Measurements from ENCODE around the gene CCDC146. TPM values are rescaled to one million over a fixed set of nuclear protein-coding genes. Genes with fewer than 3 reads are reported as not detected.
A peak's percentile ranks its signal among the peaks of the same experiment; 100 is the strongest.

CCDC146 gene
- total and polyA plus RNA-seq, 4 donors: 1.3 to 3.9 (median 3.1) TPM

DNA sequence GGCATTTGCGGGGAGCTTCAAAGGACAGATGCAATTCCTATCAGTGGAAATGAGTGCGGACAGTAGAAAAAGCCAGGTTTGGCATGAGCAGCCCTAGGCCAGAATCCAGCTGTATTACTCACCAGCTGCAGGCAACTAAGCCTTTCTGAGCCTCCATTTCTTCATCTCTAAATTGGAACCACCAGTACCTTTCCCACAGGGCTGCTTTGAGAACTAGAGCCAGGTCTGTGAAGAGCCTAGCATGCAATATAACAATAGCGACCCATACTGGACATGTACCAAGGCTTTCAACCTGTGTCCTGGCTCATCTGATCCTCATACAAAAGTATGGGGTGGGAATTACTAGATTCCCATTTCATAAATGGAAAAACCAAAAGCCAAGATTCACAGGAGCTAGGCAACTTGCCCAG is 192.8 kb downstream of the CCDC146 start:
- H3K36me3 ChIP-seq (ENCODE audit: control insufficient read depth in 4 of 4, insufficient read depth in 3 of 4, low read depth in 1 of 4, low read length in 3 of 4): peaks cover 1 to 54% (median 43%) of the 10 kb centered on the region in 4 donors
- H3K27me3 ChIP-seq (ENCODE audit: control insufficient read depth in 4 of 4, insufficient read depth in 4 of 4, low read length in 3 of 4): no peaks in the 10 kb centered on the region
- H3K4me1 ChIP-seq (ENCODE audit: control insufficient read depth in 4 of 4, insufficient read depth in 4 of 4, low read length in 3 of 4): peaks cover 0 to 1% (median 0%) of the 10 kb centered on the region in 4 donors

DNA sequence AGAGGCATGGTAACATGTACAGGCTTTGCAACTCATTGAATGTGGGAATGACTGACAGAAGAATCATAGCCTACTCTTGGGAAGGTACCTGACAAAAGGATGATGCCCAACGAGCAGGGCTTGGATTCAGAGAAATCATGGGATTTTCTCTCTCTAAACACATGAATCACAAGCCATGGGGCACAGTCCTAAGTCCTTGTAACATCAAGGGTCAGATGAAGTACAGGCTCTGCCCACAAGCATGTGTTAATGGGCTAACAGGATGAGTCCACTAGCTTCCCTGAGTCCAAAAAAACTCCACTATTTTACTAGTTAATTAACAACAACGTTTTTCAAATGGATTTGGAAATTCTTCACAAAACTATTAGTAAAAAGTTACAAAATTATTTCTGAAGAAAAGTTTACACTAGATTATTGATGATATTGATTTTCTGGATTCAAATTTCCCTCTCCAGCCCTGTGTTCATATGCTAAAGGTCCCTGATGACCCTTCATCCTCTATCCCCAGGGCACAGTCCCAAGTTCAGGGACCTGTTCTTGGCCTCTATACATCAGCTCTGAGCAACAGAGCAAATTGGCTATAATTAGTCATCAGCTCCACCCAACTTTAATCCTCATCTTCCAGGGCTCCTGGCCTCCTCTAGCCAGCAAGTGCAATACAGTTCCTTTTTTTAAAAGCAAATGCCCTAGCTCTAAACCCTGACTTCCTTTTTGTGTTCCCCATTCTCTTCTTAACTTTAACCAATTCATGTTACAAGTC is 194.0 kb downstream of the CCDC146 start:
- H3K36me3 ChIP-seq (ENCODE audit: control insufficient read depth in 4 of 4, insufficient read depth in 3 of 4, low read depth in 1 of 4, low read length in 3 of 4): peaks cover 1 to 55% (median 32%) of the 10 kb centered on the region in 4 donors
- TF ChIP-seq YY1 (IDR thresholded peaks at IDR 0.05): peak; percentile 12
- TF ChIP-seq HNF4A (conservative IDR thresholded peaks at IDR 0.05): peak; percentile 82 to 83
- TF ChIP-seq JUND (IDR thresholded peaks at IDR 0.05): peak in 1 of 2 donors; percentile 35
- TF ChIP-seq RXRA (IDR thresholded peaks at IDR 0.05): peak; percentile 51 to 66
- TF ChIP-seq, protein P1, sequence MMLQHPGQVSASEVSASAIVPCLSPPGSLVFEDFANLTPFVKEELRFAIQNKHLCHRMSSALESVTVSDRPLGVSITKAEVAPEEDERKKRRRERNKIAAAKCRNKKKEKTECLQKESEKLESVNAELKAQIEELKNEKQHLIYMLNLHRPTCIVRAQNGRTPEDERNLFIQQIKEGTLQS (IDR thresholded peaks at IDR 0.05): no peak
- TF ChIP-seq GABPA (IDR thresholded peaks at IDR 0.05 in 1 of 2, conservative IDR thresholded peaks at IDR 0.05 in 1 of 2): no peak
- peak; percentile 54 for TF ChIP-seq HNF4G (IDR thresholded peaks at IDR 0.05)
- no peak overlapping the region for H3K4me3 ChIP-seq (ENCODE audit: low read depth in 1 of 3, low read length in 3 of 3)
- no peak overlapping the region for H3K9ac ChIP-seq (ENCODE audit: low read depth in 1 of 2, low read length in 2 of 2)
- 31% methylated on average over 2 of the region's 2 CpGs for WGBS
- H3K27me3 ChIP-seq (ENCODE audit: control insufficient read depth in 4 of 4, insufficient read depth in 4 of 4, low read length in 3 of 4): no peaks in the 10 kb centered on the region
- H3K4me1 ChIP-seq (ENCODE audit: control insufficient read depth in 4 of 4, insufficient read depth in 4 of 4, low read length in 3 of 4): peaks cover 0 to 1% (median 0%) of the 10 kb centered on the region in 4 donors
- no peak overlapping the region for H3K27ac ChIP-seq (ENCODE audit: low read depth in 1 of 2, low read length in 2 of 2)
- DNase-seq (ENCODE audit: low spot score): no peak
- H3K9me3 ChIP-seq (ENCODE audit: control insufficient read depth in 4 of 4, low read length in 3 of 4): no peaks in the 10 kb centered on the region

More for the DNA sequence above, 192.8 kb downstream of the CCDC146 start:
- no peak for DNase-seq (ENCODE audit: low spot score)
- Histone ChIP-seq H3K9ac (ENCODE audit: low read depth in 1 of 2, low read length in 2 of 2) (no peak overlapping the region), H3K9me3 (ENCODE audit: control insufficient read depth in 4 of 4, low read length in 3 of 4) (no peaks in the 10 kb centered on the region), H3K4me3 (ENCODE audit: low read depth in 1 of 3, low read length in 3 of 3) (no peak overlapping the region), H3K27ac (ENCODE audit: low read depth in 1 of 2, low read length in 2 of 2) (no peak overlapping the region)
- TF ChIP-seq EGR1 (IDR thresholded peaks at IDR 0.05; ENCODE audit: low read depth in 2 of 2): no peak
- TF ChIP-seq, protein P2, sequence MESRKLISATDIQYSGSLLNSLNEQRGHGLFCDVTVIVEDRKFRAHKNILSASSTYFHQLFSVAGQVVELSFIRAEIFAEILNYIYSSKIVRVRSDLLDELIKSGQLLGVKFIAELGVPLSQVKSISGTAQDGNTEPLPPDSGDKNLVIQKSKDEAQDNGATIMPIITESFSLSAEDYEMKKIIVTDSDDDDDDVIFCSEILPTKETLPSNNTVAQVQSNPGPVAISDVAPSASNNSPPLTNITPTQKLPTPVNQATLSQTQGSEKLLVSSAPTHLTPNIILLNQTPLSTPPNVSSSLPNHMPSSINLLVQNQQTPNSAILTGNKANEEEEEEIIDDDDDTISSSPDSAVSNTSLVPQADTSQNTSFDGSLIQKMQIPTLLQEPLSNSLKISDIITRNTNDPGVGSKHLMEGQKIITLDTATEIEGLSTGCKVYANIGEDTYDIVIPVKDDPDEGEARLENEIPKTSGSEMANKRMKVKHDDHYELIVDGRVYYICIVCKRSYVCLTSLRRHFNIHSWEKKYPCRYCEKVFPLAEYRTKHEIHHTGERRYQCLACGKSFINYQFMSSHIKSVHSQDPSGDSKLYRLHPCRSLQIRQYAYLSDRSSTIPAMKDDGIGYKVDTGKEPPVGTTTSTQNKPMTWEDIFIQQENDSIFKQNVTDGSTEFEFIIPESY (IDR thresholded peaks at IDR 0.05): no peak
- 95% methylated on average over 3 of the region's 3 CpGs for WGBS

DNA sequence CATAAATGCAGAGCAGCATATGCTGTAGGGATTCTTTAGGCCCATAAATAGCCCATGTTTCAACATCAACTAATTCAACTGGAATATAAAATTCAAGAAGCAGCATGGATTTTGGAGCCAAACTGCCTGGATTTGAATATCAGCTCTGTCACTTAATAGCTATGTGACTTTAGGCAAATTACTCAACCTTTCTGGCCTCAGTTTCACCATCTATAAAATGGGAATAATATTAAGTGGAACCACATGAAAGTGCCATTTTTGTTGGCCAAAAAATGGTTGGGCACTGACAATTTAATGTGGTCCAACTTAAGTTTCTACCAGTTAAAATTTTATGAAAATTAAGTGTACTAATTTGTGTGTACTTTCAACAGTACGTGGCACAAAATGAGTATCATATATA is 195.6 kb downstream of the CCDC146 start:
- H3K27me3 ChIP-seq (ENCODE audit: control insufficient read depth in 4 of 4, insufficient read depth in 4 of 4, low read length in 3 of 4): no peaks in the 10 kb centered on the region
- peaks cover 0 to 1% (median 0%) of the 10 kb centered on the region in 4 donors for H3K4me1 ChIP-seq (ENCODE audit: control insufficient read depth in 4 of 4, insufficient read depth in 4 of 4, low read length in 3 of 4)
- H3K4me3 ChIP-seq (ENCODE audit: low read depth in 1 of 3, low read length in 3 of 3): no peak overlapping the region
- peaks cover 1 to 41% (median 17%) of the 10 kb centered on the region in 4 donors for H3K36me3 ChIP-seq (ENCODE audit: control insufficient read depth in 4 of 4, insufficient read depth in 3 of 4, low read depth in 1 of 4, low read length in 3 of 4)
- H3K9ac ChIP-seq (ENCODE audit: low read depth in 1 of 2, low read length in 2 of 2): no peak overlapping the region
- no peaks in the 10 kb centered on the region for H3K9me3 ChIP-seq (ENCODE audit: control insufficient read depth in 4 of 4, low read length in 3 of 4)
- WGBS: 90% methylated on average over 1 of the region's 1 CpG
- TF ChIP-seq, protein P1 (IDR thresholded peaks at IDR 0.05): no peak
- no peak for TF ChIP-seq FOXA2 (IDR thresholded peaks at IDR 0.05)
- H3K27ac ChIP-seq (ENCODE audit: low read depth in 1 of 2, low read length in 2 of 2): no peak overlapping the region
- DNase-seq (ENCODE audit: low spot score): no peak
